Testis (tissue), 3 donors: ENCODE measurements around the gene ALCAM. TPM values are rescaled to one million over a fixed set of nuclear protein-coding genes. Genes with fewer than 3 reads are reported as not detected.

ENCODE experiments used
- DNase-seq: peaks from one replicate; pipeline ENCODE4 v3.0.0-alpha.2; 2019
- H3K27ac ChIP-seq, 2 donors: fragments of 200-600 bp; sonication (generic); one replicate each; pipeline ENCODE4 v1.5.1; 2019
- H3K27me3 ChIP-seq: fragments of 200-600 bp; sonication (generic); one replicate; pipeline ENCODE4 v1.5.1; 2019
- H3K36me3 ChIP-seq: fragments of 200-600 bp; sonication (generic); one replicate; pipeline ENCODE4 v1.5.1; 2017; ENCODE audit warnings: low read depth; ENCODE audit errors: missing control alignments
- H3K4me1 ChIP-seq: fragments of 200-600 bp; sonication (generic); one replicate; pipeline ENCODE4 v1.5.1; 2019
- H3K4me3 ChIP-seq, 2 donors: fragments of 200-600 bp; sonication (generic); one replicate each; pipeline ENCODE4 v1.5.1; 2017 to 2019
- H3K9me3 ChIP-seq: fragments of 200-600 bp; sonication (generic); one replicate; pipeline ENCODE4 v1.5.1; 2017
- POLR2A ChIP-seq: fragments of 450-650 bp; IDR thresholded peaks from one replicate; pipeline ENCODE4 v1.6.1; 2017; ENCODE audit warnings: antibody characterized with exemption, mild to moderate bottlenecking, moderate library complexity
- WGBS, 2 donors: methylation state at CpG; one replicate each; pipeline ENCODE4 v1.1.5; 2018; 5-methylcytosine and 5-hydroxymethylcytosine counted together
- intact Hi-C: fragments of 100-400 bp; cut with DNase I; formaldehyde crosslinking; loops from one replicate; pipeline ENCODE4 v1.15.1; 2023; ENCODE audit warnings: low total_unique reads
- polyA plus RNA-seq: library from polyadenylated mRNA; stranded (reverse); fragments of 350-450 nt; fragmentation: Illumina TruSeq; extraction: RNeasy Lipid Tissue Mini Kit (QIAGEN cat#74804); gene quantifications from one replicate; pipeline ENCODE4 v1.2.3, GENCODE V29; 2014; ENCODE audit warnings: low read depth, low replicate concordance; ENCODE audit not compliant: insufficient read depth
- total RNA-seq, 2 donors: library from RNA; depleted of rRNA; stranded (reverse); fragments of >200 nt; gene quantifications; one replicate each; pipeline ENCODE4 v1.2.3, GENCODE V29; 2016
- TF ChIP-seq, protein P1 (sequence below), 3 experiments: fragments of 450-650 bp in 2 of 3; fragments of 200-600 bp in 1 of 3; sonication (generic) in 1 of 3; IDR thresholded peaks; one replicate each; pipeline ENCODE4 v1.5.1; 2016 to 2019; ENCODE audit warnings: antibody characterized with exemption in 3 of 3, mild to moderate bottlenecking in 2 of 3, moderate library complexity in 1 of 3

ALCAM gene
- total and polyA plus RNA-seq, 3 donors from 2014 or later: 8.3 to 9.0 (median 8.7) TPM

DNA sequence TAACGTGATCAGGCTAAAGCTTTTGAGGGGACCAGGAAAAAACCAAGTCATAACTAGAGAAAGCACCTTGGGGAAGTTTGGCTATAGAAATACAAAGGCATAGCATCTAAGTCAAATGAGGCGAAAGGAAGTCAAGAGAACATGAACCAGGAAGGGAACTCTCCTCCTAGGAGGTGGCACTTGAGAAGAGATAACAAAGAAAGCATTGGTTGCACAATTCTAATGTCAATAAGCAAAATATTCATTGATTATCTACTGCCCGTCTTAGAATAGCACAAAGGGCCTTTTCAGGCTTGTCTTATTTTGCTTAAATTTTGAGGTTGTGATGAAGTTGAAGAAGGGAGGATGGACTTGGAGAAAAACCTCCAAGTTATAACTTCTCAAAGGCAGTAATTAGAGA lies 73.4 kb downstream of the ALCAM start:
- no peaks in the 10 kb centered on the region for H3K4me1 ChIP-seq
- H3K9me3 ChIP-seq: no peaks in the 10 kb centered on the region
- H3K4me3 ChIP-seq: no peak overlapping the region
- no peaks in the 10 kb centered on the region for H3K36me3 ChIP-seq
- intact Hi-C loops: no loop called here
- TF ChIP-seq POLR2A: no peak
- TF ChIP-seq, protein P1, sequence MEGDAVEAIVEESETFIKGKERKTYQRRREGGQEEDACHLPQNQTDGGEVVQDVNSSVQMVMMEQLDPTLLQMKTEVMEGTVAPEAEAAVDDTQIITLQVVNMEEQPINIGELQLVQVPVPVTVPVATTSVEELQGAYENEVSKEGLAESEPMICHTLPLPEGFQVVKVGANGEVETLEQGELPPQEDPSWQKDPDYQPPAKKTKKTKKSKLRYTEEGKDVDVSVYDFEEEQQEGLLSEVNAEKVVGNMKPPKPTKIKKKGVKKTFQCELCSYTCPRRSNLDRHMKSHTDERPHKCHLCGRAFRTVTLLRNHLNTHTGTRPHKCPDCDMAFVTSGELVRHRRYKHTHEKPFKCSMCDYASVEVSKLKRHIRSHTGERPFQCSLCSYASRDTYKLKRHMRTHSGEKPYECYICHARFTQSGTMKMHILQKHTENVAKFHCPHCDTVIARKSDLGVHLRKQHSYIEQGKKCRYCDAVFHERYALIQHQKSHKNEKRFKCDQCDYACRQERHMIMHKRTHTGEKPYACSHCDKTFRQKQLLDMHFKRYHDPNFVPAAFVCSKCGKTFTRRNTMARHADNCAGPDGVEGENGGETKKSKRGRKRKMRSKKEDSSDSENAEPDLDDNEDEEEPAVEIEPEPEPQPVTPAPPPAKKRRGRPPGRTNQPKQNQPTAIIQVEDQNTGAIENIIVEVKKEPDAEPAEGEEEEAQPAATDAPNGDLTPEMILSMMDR (IDR thresholded peaks at IDR 0.05): no peak
- no peak overlapping the region for H3K27ac ChIP-seq
- H3K27me3 ChIP-seq: no peaks in the 10 kb centered on the region
- no peak for DNase-seq
- WGBS, 2 donors: 84 to 92% methylated on average over 3 of the region's 3 CpGs

DNA sequence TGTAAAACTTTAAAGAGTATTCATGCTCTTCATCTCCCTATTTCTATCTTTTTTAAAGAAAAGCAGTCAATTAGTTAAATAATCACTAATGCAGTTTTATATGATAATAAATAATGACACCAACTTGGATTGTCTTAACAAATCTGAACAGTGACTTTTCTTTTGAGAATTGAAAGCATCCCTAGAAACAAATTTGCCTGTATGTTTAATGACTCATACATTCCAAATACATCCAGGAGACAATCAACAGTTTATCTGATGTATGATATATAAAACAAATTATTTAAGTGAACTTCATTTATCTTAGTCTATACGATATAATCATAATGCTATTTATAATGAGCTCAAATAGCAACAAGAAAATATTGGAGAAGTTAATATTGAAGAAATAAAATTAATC lies 78.0 kb downstream of the ALCAM start:
- intact Hi-C loops: no loop called here
- WGBS, 2 donors: 89 to 93% methylated on average over 1 of the region's 1 CpG
- no peak for DNase-seq
- Histone ChIP-seq H3K4me3 (no peak overlapping the region), H3K4me1 (no peaks in the 10 kb centered on the region), H3K36me3 (no peaks in the 10 kb centered on the region), H3K27ac (no peak overlapping the region), H3K27me3 (no peaks in the 10 kb centered on the region), H3K9me3 (no peaks in the 10 kb centered on the region)
- TF ChIP-seq, protein P1 (IDR thresholded peaks at IDR 0.05): no peak
- no peak for TF ChIP-seq POLR2A

- no peak overlapping the region for H3K27ac ChIP-seq
- no peak for DNase-seq
- H3K4me3 ChIP-seq: no peak overlapping the region
- H3K27me3 ChIP-seq: no peaks in the 10 kb centered on the region
- intact Hi-C loops: no loop called here
- no peaks in the 10 kb centered on the region for H3K4me1 ChIP-seq
- H3K9me3 ChIP-seq: no peaks in the 10 kb centered on the region
- 50 to 58% methylated on average over 4 of the region's 4 CpGs for WGBS, 2 donors
- no peak for TF ChIP-seq POLR2A
- TF ChIP-seq, protein P1 (IDR thresholded peaks at IDR 0.05): no peak
- no peaks in the 10 kb centered on the region for H3K36me3 ChIP-seq
Observed at GRCh38 chr3:105448338-105448982, 81.8 kb downstream of the ALCAM start.

- WGBS, 2 donors: 87 to 88% methylated on average over 3 of the region's 3 CpGs
- no peaks in the 10 kb centered on the region for H3K27me3 ChIP-seq
- TF ChIP-seq, protein P1 (IDR thresholded peaks at IDR 0.05): no peak
- TF ChIP-seq POLR2A: no peak
- H3K4me3 ChIP-seq: no peak overlapping the region
- H3K27ac ChIP-seq: no peak overlapping the region
- H3K36me3 ChIP-seq: no peaks in the 10 kb centered on the region
- no peaks in the 10 kb centered on the region for H3K9me3 ChIP-seq
- no peak for DNase-seq
- H3K4me1 ChIP-seq: no peaks in the 10 kb centered on the region
- intact Hi-C loops: no loop called here
Observed at GRCh38 chr3:105449414-105449813, 82.7 kb downstream of the ALCAM start.

GRCh38 chr3:105456017-105456416 lies 89.3 kb downstream of the ALCAM start:
- Histone ChIP-seq H3K9me3 (no peaks in the 10 kb centered on the region), H3K4me3 (no peak overlapping the region), H3K36me3 (no peaks in the 10 kb centered on the region), H3K27ac (no peak overlapping the region), H3K4me1 (no peaks in the 10 kb centered on the region), H3K27me3 (no peaks in the 10 kb centered on the region)
- peak; percentile 65 for DNase-seq
- intact Hi-C loops: no loop called here
- TF ChIP-seq, protein P1 (IDR thresholded peaks at IDR 0.05): no peak
- TF ChIP-seq POLR2A: no peak
- WGBS, 2 donors: 48 to 57% methylated on average over 6 of the region's 6 CpGs
